GM12891 (cell line): ENCODE measurements around the gene MTSS2.

Experiments used
- DNase-seq: peaks from one replicate; pipeline ENCODE4 v3.0.0; 2011; ENCODE audit warnings: low spot score; ENCODE audit not compliant: insufficient read length
- FAIRE-seq: peaks from 2 replicates; lab custom pipeline; 2011; peaks lifted over from hg19 to GRCh38; lab: Jason Lieb, UNC
- PAX5 ChIP-seq: IDR thresholded peaks from 2 replicates; pipeline ENCODE4 v1.6.1; 2011; ENCODE audit warnings: low read length, moderate library complexity, mild to moderate bottlenecking; ENCODE audit not compliant: insufficient read depth, severe bottlenecking
- POLR2A ChIP-seq: IDR thresholded peaks from 2 replicates; pipeline ENCODE4 v1.6.1; 2011; ENCODE audit warnings: low read depth, low read length, control low read depth
- POLR2AphosphoS5 ChIP-seq: IDR thresholded peaks from 2 replicates; pipeline ENCODE4 v1.6.1; 2011; ENCODE audit warnings: low read depth, low read length, control low read depth
- POU2F2 ChIP-seq: IDR thresholded peaks from 2 replicates; pipeline ENCODE4 v1.6.1; 2011; ENCODE audit warnings: low read depth, mild to moderate bottlenecking, control low read depth, low read length, moderate library complexity
- SPI1 ChIP-seq: IDR thresholded peaks from 2 replicates; pipeline ENCODE4 v1.6.1; 2011; ENCODE audit warnings: low read depth, low read length, control low read depth
- TAF1 ChIP-seq: IDR thresholded peaks from 2 replicates; pipeline ENCODE4 v1.6.1; 2011; ENCODE audit warnings: low read depth, low read length, control low read depth

MTSS2 gene

GRCh38 chr16:70661534-70661917, 24.3 kb downstream of the MTSS2 start:
- no peak for FAIRE-seq
- DNase-seq: no peak
- TF ChIP-seq SPI1: no peak
- no peak for TF ChIP-seq POU2F2
- TF ChIP-seq PAX5: no peak
- no peak for TF ChIP-seq TAF1
- no peak for TF ChIP-seq POLR2AphosphoS5
- no peak for TF ChIP-seq POLR2A

DNA sequence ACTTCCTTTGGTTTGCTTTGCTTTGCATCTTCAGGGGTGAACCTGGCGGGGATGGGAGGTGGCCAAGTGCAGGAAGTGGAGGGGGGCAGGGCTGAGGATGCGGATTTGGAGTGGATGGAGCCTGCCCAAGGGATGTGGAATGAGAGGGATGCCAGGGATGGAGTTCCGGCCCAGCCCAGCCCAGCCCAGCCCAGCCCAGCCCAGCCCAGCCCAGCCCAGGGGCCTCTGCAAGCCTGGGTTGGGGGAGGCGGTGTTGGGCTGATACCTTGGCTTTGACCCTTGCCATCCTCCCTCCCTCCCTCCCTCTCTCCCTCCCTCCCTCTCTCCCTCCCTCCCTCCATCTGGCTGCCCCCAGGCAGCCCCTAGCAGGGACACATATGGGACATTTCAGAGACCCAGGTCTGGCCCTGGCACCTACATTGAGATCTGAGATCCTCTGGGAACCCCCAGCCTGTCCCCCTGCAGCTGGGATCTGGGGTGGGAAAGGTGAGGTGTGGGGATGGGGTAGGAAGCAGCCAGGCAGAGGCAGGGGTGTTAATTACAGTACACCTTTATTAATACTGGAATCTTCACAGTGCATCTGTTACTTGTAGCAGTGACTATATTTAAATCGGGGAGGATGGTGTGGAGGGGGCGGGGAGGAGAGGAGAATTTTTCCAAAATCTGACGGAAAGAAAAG, 25.0 kb downstream of the MTSS2 start:
- DNase-seq (no peak), FAIRE-seq (no peak)
- no peak for TF ChIP-seq POLR2AphosphoS5
- no peak for TF ChIP-seq POU2F2

GRCh38 chr16:70659953-70660671, 25.7 kb downstream of the MTSS2 start:
- DNase-seq (no peak), FAIRE-seq (no peak)
- TF ChIP-seq PAX5 (no peak), POLR2A (no peak), POLR2AphosphoS5 (no peak), SPI1 (no peak), TAF1 (no peak), POU2F2 (no peak)

GRCh38 chr16:70659546-70659945, 26.3 kb downstream of the MTSS2 start:
- no peak for FAIRE-seq
- no peak for DNase-seq
- TF ChIP-seq POLR2A (no peak), SPI1 (no peak), TAF1 (no peak), POLR2AphosphoS5 (no peak)

DNA sequence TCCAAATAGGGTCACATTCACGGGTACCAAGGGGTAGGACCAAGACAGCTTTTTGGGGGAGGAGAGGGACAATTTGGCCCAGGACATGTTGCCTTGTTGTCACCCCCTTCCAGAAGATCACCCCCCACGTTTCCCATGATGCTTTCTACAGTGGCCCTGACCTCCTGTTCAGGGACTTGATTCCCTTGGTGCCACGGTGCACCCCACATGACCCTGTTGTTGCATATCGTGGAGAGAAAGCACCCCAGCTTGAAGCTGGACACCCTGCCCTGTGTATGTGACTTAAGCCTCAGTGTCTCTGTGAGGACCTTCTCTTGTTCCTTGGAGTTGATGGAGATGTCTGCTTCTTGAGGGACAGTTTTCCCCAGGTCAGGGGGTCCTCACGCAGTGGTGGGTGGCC, 26.9 kb downstream of the MTSS2 start:
- FAIRE-seq: no peak
- no peak for TF ChIP-seq PAX5
- no peak for TF ChIP-seq POU2F2
- TF ChIP-seq POLR2A: no peak
- no peak for TF ChIP-seq SPI1
- TF ChIP-seq TAF1: no peak
- no peak for TF ChIP-seq POLR2AphosphoS5
- DNase-seq: no peak

GRCh38 chr16:70657956-70658355, 27.9 kb downstream of the MTSS2 start:
- no peak for DNase-seq
- TF ChIP-seq POU2F2: no peak
- FAIRE-seq: no peak

GRCh38 chr16:70656712-70657263, 29.1 kb downstream of the MTSS2 start:
- TF ChIP-seq PAX5 (no peak), POLR2A (no peak), TAF1 (no peak), SPI1 (no peak), POLR2AphosphoS5 (no peak), POU2F2 (no peak)
- FAIRE-seq (no peak), DNase-seq (no peak)

DNA sequence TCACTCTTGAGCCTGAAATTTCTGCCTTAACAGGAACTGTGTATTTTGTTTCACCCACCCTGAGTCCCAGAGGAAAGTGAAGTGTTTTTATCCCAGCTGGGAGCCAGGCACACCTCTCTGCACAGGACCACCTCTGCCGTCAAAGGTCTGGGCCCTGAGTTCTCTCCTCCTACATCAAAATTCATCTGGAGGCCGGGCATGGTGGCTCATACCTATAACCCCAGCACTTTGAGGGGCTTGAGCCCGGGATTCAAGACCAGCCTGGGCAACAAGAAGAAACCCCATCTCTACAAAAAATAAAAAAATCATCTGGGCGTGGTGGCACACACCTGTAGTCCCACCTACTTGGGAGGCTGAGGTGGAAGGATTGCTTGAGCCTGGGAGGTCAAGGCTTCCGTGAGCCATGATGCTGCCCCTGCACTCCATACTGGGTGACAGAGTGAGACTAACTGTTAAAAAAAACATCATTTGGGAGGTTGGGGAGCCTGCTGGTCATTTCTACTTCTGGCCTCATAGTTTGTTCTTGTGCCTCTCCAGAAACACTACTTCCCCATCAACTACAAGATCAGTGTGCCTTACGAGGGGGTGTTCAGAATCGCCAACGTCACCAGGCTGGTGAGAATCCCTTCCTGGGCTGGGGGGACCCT, 29.7 kb downstream of the MTSS2 start:
- TF ChIP-seq PAX5 (no peak), POLR2AphosphoS5 (no peak), POU2F2 (no peak), SPI1 (no peak), POLR2A (no peak), TAF1 (no peak)
- no peak for DNase-seq
- FAIRE-seq: no peak

DNA sequence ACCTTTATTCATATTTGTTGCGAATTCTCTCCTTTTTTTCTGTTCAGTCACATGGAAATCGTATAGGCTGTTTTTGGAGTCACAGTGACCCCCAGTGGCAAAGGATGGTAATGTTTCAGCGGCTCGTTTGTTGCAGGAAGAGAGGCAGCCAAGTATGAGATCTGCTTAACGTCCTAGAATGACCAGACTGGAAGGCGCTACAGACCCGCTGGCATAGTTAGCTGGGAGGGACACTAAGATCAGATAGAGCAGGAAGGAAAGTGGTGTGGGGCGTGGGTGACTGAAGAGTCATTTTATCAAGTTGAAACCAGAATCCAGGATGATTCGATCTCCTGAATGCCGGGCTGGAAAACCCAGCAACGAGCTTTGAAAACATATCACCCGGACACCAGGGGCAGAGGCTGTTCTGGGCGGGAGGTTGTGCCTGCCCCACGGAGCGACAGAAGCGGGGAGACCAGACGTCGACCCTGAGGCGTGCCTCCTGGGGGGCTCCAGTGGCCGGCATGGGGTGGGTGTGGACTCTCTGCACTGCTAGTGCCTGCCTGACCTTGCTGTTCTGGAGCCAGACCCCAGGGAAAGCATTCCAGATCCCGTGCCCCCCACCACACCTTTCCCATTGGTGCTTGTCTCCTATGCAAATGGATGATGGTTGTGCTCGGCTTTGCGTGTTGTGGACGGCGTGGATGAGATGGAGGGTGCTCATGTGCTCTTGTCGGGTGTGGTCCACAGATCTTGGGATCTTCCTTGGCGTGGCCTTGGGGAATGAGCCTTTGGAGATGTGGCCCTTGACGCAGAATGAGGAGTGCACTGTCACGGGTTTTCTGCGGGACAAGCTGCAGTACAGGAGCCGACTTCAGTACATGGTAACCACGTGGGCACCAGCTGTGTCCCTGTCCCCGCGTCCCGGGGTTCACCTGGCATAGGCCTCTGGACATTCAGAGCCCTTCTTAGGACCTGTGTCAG, 31.8 kb downstream of the MTSS2 start:
- TF ChIP-seq SPI1: no peak
- no peak for TF ChIP-seq POU2F2
- no peak for TF ChIP-seq POLR2AphosphoS5
- peak; percentile 41 for TF ChIP-seq PAX5
- DNase-seq (peak; percentile 58), FAIRE-seq (peak; percentile 96)
